GM18511 (cell line): ENCODE measurements around the gene SLC35E1.
"Not testable (repeated sequence)": the region's sequence is repeated elsewhere in the genome, so short reads cannot be mapped to it uniquely, and the experiment has no call there.

Source experiments
- ATAC-seq: cut with Tn5 transposase; IDR thresholded peaks from one replicate; pipeline ENCODE4 v1.9.1; 2021; ENCODE audit warnings: mild to moderate bottlenecking, moderate library complexity; ENCODE audit not compliant: unreplicated experiment

The SLC35E1 gene

DNA sequence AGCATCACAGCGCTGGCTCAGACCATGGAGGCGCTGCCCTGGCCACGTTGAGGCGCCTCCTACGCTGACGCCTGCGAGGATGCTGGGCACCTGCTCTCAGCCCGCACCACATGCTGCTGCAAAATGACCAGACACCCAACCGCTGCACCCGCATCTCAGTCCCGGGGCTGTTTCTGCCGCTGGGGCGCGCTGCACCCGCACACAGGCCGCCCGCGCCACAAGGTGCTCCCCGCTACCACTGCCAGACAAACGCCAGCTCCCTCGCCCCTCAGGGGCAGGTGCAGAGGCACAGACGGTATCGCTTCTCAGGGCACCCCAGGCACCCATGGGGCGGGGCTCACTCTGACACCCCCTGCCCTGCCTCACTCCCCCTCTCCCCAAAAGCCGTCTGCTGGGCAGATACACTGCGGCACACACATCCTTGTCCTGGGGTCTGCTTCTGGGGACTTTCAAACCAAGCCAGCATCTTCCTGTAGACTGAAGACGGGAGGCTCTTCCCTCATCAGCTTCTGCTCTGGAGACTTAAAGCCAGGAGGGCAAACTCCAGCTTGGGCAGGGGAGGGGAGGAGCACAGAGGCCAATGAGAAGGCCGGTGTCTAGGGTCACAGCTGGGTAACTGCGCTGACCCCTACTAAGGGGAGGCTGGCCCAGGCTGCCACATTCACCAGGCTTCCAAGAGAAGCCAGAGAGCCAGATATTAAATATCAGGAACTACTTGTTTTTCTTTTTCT is 46.3 kb downstream of the SLC35E1 start:
- no peak for ATAC-seq

- no peak for ATAC-seq
These were observed 47.1 kb downstream of the SLC35E1 start for GRCh38 chr19:16524991-16525734.

- no peak for ATAC-seq
These were observed 49.4 kb downstream of the SLC35E1 start for GRCh38 chr19:16522559-16523377.

DNA sequence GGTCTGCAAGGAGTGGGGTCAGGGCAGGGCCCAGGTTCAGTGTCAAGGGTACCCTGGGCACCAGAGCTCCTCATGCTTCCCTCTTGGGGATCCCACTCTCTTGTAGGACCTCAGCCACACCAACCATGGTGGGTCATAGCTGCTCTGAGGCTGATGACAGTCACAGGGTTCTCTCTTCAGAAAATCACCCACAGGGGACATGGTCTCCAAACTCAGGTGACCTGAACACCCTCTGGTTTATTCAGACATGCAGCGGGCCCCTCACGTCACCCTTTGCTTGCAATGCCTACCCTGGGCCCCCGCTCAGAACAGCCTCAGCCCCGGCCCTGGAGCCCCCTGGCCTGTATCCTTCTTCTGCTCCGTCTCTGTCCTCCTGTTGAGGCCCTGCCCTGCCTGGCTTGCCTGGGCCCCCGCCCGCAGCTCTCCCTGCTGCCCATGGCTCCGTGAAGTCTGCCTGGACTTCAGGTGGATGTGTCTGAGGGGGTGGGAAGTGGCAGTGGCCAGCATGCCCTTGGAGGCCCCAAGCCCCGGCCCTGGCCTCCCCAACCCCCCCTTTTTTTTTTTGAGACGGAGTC is 50.4 kb downstream of the SLC35E1 start:
- ATAC-seq = no peak

- ATAC-seq = no peak
These were observed 51.1 kb downstream of the SLC35E1 start for GRCh38 chr19:16520986-16521624.

DNA sequence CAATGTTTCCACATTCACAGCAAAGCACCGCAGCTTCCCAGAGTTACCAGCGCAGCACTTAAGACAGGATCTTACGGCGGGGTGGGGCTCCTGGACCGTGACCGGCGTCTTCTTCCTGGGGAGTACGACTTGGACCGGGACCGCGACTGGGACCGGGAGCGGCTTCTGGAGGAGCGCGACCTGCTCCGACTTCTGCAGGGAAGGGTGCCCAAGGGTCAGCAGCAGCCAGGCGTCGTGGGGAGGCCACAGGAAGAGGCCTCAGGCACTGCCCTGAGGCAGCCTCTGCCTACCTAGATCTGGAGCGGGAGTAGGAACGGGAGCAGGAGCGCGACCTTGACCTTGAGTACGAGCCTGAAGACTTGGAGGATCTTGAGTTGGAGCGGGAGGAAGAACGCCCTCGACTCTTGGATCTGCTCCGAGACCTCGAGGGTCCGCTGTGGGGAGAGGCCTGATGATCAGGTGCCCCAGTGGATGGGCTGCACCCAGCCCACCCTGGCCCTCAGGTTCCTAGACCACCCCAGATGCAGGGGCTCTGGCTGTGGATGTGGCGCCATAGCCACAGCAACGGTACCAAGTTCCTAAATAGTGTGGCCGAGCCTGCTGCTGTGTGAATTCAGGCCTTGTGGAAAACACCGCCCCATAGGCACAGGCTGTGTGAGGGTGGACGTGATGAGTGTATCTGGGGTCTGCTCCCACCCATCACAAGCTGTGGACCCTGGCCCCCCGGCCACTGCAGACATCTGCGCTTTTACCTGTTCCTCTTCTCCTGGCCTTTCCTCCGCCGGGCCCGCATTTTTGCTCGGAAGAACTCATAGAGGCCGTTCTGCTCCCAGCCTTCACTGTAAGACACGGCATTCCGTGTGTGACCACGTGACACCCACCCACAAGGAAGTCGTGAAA is 51.9 kb downstream of the SLC35E1 start:
- ATAC-seq = no peak

GRCh38 chr19:16519230-16519687 is 53.0 kb downstream of the SLC35E1 start:
- ATAC-seq = no peak

GRCh38 chr19:16518483-16519229 is 53.6 kb downstream of the SLC35E1 start:
- no peak for ATAC-seq

GRCh38 chr19:16518061-16518460 is 54.2 kb downstream of the SLC35E1 start:
- ATAC-seq = no peak

DNA sequence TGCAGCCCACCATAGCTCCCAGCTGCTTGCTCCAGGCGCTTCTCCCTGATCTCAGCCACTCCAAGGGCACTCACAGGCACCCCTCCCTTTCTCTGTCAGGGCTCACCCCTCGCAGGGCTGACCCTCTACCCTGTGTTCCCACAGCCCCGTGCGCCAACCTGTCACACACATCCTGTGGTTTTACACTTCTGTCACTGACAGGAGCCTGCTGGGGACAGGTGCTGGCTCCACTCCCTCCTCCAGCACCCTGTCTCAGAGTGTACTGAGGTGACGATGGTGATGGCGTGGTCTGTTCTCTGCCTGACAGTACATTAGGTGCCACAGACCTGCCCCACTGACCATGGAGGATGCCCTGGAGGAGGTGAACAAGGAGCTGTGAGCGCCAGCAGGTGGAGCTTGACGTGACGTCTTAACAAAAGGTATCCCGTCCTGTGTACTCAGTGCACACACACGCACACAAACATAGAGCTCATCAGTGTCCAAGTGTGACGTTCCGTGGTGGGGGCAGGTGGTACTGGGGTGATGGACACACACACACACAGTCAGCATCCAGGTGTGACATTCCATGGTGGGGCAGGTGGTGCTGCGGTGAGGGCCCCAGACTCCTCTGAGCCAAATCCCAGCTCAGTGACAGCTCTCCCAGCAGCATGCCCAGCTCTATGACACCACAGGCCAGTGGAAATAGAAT is 55.1 kb downstream of the SLC35E1 start:
- ATAC-seq = no peak

DNA sequence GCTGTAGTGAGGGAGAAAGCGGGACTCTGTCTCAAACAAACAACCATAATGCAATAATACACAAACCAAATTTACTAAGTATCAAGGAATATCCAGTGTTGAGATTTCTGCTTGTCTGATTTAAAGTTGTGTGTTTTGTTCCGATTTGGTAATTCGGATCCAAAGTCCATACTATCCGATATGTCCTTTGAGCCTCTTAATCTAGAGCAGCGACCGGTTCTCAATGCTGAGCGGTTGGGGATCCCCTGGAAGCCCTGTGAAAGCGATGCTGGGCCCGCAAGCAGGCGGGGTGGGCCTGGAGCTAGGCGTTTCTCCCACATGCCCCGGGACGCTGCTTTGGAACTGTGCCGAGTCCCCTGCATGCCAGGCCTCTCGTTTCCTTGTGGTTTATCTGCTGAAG is 55.8 kb downstream of the SLC35E1 start:
- ATAC-seq = no peak

GRCh38 chr19:16514383-16515019 is 57.7 kb downstream of the SLC35E1 start:
- no peak for ATAC-seq

GRCh38 chr19:16512611-16513010 is 59.6 kb downstream of the SLC35E1 start:
- ATAC-seq = not testable (repeated sequence)

GRCh38 chr19:16509141-16510061 is 62.8 kb downstream of the SLC35E1 start:
- no peak for ATAC-seq

- no peak for ATAC-seq
These were observed 63.7 kb downstream of the SLC35E1 start for GRCh38 chr19:16508546-16508945.

DNA sequence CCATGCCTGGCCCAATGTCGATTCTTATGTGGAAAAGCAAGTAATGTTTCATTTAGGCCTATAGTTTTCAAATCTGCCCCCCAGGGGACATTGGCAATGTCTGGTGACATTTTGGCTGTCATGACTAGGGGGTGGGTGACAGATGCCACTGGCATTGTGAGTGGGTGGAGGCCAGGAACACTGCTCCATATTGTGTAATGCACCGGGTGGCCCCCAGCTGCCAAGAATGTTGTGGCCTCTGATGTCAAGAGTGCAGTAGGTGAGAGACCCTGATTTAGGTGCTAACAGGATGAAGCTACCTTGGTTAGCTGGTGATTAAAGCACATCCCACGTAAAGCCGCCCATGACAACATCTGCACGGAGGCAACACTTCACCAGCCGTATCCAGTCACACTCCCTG is 65.3 kb downstream of the SLC35E1 start:
- ATAC-seq = no peak

GRCh38 chr19:16506161-16506560 is 66.1 kb downstream of the SLC35E1 start:
- not testable (repeated sequence) for ATAC-seq
